HUES48 (cell line): Measurements from ENCODE around the gene CRYBB1.
A peak's percentile ranks its signal among the peaks of the same experiment; 100 is the strongest.

Source experiments
- H3K27ac ChIP-seq: one replicate; pipeline ENCODE4 v1.7.0; 2013; ENCODE audit warnings: low read depth, low read length, inconsistent platforms
- H3K27me3 ChIP-seq: 2 replicates; pipeline ENCODE4 v1.6.1; 2013; ENCODE audit warnings: mild to moderate bottlenecking, low read length; ENCODE audit not compliant: control insufficient read depth, insufficient read depth
- H3K36me3 ChIP-seq: 2 replicates; pipeline ENCODE4 v1.6.1; 2013; ENCODE audit warnings: low read length; ENCODE audit not compliant: control insufficient read depth, insufficient read depth
- H3K4me1 ChIP-seq: 2 replicates; pipeline ENCODE4 v1.6.1; 2013; ENCODE audit warnings: mild to moderate bottlenecking, low read length; ENCODE audit not compliant: control insufficient read depth, insufficient read depth
- H3K4me3 ChIP-seq: 2 replicates; pipeline ENCODE4 v1.5.1; 2013; ENCODE audit warnings: mild to moderate bottlenecking, low read depth, low read length
- H3K9ac ChIP-seq: 2 replicates; pipeline ENCODE4 v1.6.1; 2013; ENCODE audit warnings: mild to moderate bottlenecking, low read depth, low read length, moderate library complexity
- H3K9me3 ChIP-seq: 2 replicates; pipeline ENCODE4 v1.6.1; 2013; ENCODE audit warnings: low read length; ENCODE audit not compliant: control insufficient read depth, insufficient read depth

Gene CRYBB1

DNA sequence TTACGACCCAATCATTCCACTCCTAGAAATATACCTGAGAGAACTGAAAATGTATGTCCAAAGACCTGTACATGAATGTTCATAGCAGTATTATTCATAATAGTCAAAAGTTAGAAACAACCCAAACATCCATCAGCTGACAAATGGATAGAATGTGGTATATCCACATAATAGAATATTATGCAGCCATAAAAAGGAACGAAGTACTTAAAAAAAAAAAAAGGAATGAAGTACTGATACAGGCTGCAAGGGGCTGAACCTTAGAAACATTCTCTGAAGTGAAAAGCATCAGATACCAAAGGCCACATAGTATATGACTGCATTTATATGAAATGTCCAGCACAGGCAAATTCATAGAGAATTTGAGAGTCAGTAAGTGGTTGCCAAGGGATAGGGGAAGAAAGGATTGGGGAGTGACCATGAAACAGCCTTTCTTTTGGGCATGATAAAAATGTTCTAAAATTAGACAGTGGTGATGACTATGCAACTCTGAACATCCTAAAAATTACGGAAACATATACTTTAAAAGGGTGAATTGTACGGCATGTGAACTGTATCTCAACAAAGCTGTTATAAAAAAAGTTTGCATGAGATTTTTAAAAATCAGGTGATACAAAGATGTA is 29.7 kb downstream of the CRYBB1 start:
- H3K4me3 ChIP-seq, result peak overlapping the region; percentile 84

GRCh38 chr22:26586556-26587325 is 31.1 kb downstream of the CRYBB1 start:
- no peak overlapping the region for H3K27ac ChIP-seq
- peaks cover 28% of the 10 kb centered on the region for H3K36me3 ChIP-seq
- no peak overlapping the region for H3K9ac ChIP-seq
- H3K4me3 ChIP-seq, result no peak overlapping the region
- H3K9me3 ChIP-seq, result no peaks in the 10 kb centered on the region
- peaks cover 20% of the 10 kb centered on the region for H3K4me1 ChIP-seq
- no peaks in the 10 kb centered on the region for H3K27me3 ChIP-seq

More for the DNA sequence above, 29.7 kb downstream of the CRYBB1 start:
- no peak overlapping the region for H3K9ac ChIP-seq
- no peaks in the 10 kb centered on the region for H3K9me3 ChIP-seq
- no peaks in the 10 kb centered on the region for H3K27me3 ChIP-seq
- H3K27ac ChIP-seq, result no peak overlapping the region
- peaks cover 19% of the 10 kb centered on the region for H3K36me3 ChIP-seq
- H3K4me1 ChIP-seq, result peaks cover 18% of the 10 kb centered on the region

DNA sequence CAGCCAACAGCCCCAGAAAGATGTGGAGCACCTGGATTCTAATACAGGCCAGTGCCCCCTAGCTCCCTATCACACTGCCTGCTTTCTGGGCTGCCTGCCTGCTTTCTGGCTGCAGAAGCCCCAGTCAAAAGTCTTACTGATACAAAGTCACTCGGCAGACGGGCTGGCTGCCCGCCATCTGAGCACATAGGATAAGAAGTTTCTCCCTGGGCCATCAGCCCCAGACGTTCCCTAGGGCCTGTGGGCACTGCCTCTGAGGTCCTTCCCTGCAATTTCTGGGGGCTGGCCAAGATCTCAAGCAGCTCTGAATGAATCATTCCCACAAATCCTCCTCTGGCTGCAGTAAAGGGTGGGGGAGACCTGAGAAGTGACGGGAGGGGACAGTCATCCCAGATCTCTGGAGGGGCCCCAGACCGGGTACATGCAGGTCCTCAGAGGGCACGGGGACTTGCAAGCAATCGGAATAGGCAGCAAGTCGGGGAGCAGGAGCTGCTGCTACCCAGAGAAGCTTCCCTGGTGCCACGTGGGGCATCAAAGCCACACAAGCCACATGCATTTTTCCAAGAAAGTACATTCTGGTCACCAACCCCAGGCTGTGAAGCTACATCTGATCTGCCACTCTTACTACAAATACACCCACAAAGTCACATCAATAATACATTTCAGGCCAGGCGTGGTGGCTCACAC is 32.6 kb downstream of the CRYBB1 start:
- no peak overlapping the region for H3K9ac ChIP-seq
- H3K27me3 ChIP-seq, result no peaks in the 10 kb centered on the region
- no peak overlapping the region for H3K4me3 ChIP-seq
- H3K4me1 ChIP-seq, result peaks cover 35% of the 10 kb centered on the region
- H3K9me3 ChIP-seq, result no peaks in the 10 kb centered on the region
- peaks cover 31% of the 10 kb centered on the region for H3K36me3 ChIP-seq
- H3K27ac ChIP-seq, result no peak overlapping the region

- no peak overlapping the region for H3K4me3 ChIP-seq
- H3K9ac ChIP-seq, result no peak overlapping the region
- peaks cover 47% of the 10 kb centered on the region for H3K4me1 ChIP-seq
- no peaks in the 10 kb centered on the region for H3K27me3 ChIP-seq
- H3K9me3 ChIP-seq, result no peaks in the 10 kb centered on the region
- H3K36me3 ChIP-seq, result peaks cover 34% of the 10 kb centered on the region
- no peak overlapping the region for H3K27ac ChIP-seq
These were observed 33.8 kb downstream of the CRYBB1 start for GRCh38 chr22:26584010-26584409.

- Histone ChIP-seq H3K27ac (peak overlapping the region; percentile 85), H3K4me1 (peaks cover 40% of the 10 kb centered on the region), H3K36me3 (peaks cover 28% of the 10 kb centered on the region)
These were observed 36.1 kb downstream of the CRYBB1 start for GRCh38 chr22:26581633-26582168.

DNA sequence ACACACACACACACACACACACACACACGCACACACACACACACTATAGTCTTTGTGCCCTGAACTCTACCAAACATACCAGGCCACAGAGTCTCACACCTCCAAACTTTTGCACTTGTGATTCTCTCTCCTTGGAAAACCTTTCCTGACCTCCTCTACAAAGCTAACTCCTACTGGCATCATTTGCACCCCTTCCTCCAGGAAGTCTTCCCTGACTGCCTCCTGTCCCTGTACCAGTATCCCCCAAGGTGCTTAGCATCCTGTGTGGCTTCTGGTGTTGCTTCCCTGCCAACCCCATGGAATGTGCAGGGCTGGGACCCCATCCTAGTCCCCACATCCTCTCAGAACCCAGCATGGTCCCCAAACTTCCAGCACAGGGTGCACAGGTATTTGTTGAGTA is 36.8 kb downstream of the CRYBB1 start:
- H3K9ac ChIP-seq, result no peak overlapping the region
- H3K9me3 ChIP-seq, result no peaks in the 10 kb centered on the region
- H3K36me3 ChIP-seq, result peaks cover 21% of the 10 kb centered on the region
- no peak overlapping the region for H3K4me3 ChIP-seq
- H3K4me1 ChIP-seq, result peaks cover 40% of the 10 kb centered on the region
- peak overlapping the region; percentile 85 for H3K27ac ChIP-seq
- no peaks in the 10 kb centered on the region for H3K27me3 ChIP-seq

More at GRCh38 chr22:26581633-26582168, 36.1 kb downstream of the CRYBB1 start:
- Histone ChIP-seq H3K9me3 (no peaks in the 10 kb centered on the region), H3K4me3 (no peak overlapping the region), H3K9ac (no peak overlapping the region), H3K27me3 (no peaks in the 10 kb centered on the region)

DNA sequence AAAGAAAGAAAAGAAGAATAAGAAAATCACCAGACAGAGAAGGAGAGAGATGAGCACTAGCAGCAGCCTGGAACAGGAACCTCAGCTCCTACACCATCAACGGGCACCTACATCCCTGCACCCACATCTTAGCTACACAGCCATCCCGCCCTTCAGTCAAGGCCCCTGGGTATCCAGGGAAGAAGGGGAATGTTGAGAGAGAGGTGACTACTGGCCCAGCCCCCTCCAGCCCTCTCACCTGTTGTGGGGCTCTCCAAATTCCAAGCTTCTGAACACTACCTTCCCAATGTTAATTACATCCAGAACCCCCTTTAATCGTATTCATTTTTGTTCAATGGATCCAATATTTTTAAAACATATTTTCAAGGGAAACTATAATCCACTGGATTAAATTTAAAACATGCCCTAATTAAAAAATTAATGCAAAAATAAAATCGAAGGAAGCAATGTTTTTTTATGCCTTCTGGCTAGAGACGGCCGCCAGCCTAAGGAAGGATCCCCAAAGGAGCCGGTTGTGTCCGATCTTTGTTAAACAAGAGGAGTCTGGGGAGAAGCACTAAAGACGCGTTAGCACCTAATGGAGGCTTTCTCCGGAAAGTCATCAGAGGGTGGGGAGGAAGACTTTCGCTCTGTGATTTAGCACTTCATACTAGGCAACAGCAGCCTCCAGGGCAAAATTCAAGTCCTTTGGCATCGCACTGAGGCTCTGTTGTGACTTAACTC is 37.4 kb downstream of the CRYBB1 start:
- Histone ChIP-seq H3K36me3 (peaks cover 20% of the 10 kb centered on the region), H3K27me3 (no peaks in the 10 kb centered on the region), H3K9me3 (no peaks in the 10 kb centered on the region), H3K4me3 (peak overlapping the region; percentile 1; the same call in 1 of the 2 replicates), H3K27ac (peak overlapping the region; percentile 85), H3K4me1 (peaks cover 40% of the 10 kb centered on the region), H3K9ac (peak overlapping the region; percentile 28; the same call in 1 of the 2 replicates)

DNA sequence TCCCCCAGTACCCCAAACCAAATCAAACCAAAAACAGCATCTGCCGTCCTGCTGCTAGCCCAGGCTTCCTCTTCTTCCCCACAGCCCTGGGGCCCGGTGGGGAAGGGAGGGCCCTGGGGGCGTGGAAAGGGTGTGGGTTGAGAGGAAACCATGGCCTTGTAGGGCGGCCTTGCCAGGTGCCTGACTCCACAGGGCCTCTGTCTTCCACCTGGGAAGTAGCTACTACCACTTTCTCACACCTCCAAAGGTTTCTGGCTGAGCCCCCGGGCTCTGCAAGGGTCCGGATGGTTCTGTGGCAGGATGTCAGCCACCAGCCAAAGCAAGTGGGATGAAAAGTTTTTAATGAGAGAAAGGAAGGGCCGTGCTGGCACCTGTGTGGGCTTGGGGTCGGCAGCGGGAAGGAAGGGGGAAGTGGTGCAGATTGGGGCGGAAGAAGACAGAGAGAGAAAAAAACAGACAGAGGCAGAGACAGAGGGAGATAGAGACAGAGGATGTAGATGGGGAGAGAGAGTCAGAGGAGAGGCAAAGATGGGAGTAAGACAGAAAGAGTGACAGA is 38.4 kb downstream of the CRYBB1 start:
- Histone ChIP-seq H3K27ac (peak overlapping the region; percentile 46), H3K4me3 (no peak overlapping the region), H3K4me1 (peaks cover 33% of the 10 kb centered on the region), H3K36me3 (peaks cover 21% of the 10 kb centered on the region), H3K9ac (no peak overlapping the region; the same call in 1 of the 2 replicates), H3K27me3 (no peaks in the 10 kb centered on the region), H3K9me3 (no peaks in the 10 kb centered on the region)

DNA sequence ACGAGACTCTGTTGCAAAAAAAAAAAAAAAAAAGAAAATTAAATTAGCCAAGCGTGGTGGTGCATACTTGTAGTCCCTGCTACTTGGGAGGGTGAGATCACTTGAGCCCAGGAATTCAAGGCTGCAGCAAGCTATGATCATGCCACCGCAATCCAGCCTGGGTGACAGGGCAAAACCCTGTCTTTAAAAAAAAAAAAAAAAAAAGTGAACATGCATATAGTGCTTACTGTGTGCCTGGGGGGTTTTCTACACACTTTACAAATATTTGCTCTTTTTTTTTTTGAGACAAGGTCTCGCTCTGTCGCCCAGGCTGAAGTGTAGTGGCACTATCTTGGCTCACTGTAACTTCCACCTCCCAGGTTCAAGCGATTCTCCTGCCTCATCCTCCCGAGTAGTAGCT is 40.7 kb downstream of the CRYBB1 start:
- H3K4me3 ChIP-seq, result no peak overlapping the region
- no peak overlapping the region for H3K9ac ChIP-seq
- peaks cover 42% of the 10 kb centered on the region for H3K4me1 ChIP-seq
- no peaks in the 10 kb centered on the region for H3K9me3 ChIP-seq
- no peak overlapping the region for H3K27ac ChIP-seq
- H3K27me3 ChIP-seq, result no peaks in the 10 kb centered on the region
- peaks cover 28% of the 10 kb centered on the region for H3K36me3 ChIP-seq

DNA sequence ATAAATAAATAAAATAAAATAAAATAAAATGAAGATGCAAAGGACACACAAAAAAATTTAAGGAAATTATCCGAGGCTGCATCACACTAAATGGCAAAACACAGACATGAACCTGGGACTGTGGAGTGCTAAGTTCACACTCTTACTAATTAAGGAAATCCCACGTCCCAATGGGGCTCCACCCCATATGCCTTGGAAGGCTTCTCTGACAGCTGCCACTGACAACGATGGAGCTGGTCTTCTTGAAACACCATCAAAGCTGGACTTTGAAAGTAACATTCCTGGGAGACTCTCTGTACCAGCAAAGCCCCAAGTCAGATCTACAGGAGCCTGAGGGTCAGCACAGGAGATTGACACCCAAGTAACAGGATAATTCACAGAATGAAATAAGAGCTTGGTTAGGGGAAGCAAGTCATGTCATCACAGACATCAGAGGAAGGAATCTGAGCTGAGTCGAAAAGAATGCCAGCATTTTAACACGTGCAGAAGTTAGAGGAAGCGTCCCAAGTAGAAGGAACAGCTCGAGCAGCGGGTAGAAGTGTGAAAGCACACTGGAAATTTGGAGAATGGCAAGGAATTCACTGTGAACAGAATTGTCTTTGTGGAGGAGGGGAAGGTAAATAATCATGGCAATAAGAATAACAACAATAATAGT is 41.7 kb downstream of the CRYBB1 start:
- Histone ChIP-seq H3K4me3 (no peak overlapping the region), H3K27me3 (no peaks in the 10 kb centered on the region), H3K27ac (no peak overlapping the region), H3K9ac (no peak overlapping the region), H3K4me1 (peaks cover 34% of the 10 kb centered on the region), H3K9me3 (no peaks in the 10 kb centered on the region), H3K36me3 (peaks cover 22% of the 10 kb centered on the region)
